Measurements from ENCODE around the gene PCNX2. TPM values are rescaled to one million over a fixed set of nuclear protein-coding genes. Genes with fewer than 3 reads are reported as not detected.

PCNX2 gene
- total RNA-seq, 1 experiment from 2014 or later, result 50.8 TPM

DNA sequence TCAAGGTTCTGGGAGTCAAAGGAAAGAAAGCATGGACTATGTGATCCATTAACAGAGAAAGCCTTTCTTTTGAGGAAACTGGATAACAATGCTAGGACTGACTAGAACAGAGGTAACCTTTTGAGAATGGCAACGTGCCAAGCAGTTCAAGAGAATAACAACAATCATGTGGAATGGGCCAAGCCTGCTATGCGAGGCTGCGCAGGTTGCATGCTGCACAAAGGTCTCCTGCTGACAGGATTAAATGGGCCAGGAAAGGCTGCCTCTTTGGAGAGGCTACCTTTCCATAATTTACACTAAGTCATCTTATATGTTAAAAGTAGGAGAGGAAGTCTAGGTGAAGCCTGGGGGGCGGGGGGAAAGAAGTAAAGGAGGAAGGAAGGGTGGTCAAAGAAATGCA, 5.8 kb downstream of the PCNX2 start (continued):
- TF ChIP-seq, protein P1, sequence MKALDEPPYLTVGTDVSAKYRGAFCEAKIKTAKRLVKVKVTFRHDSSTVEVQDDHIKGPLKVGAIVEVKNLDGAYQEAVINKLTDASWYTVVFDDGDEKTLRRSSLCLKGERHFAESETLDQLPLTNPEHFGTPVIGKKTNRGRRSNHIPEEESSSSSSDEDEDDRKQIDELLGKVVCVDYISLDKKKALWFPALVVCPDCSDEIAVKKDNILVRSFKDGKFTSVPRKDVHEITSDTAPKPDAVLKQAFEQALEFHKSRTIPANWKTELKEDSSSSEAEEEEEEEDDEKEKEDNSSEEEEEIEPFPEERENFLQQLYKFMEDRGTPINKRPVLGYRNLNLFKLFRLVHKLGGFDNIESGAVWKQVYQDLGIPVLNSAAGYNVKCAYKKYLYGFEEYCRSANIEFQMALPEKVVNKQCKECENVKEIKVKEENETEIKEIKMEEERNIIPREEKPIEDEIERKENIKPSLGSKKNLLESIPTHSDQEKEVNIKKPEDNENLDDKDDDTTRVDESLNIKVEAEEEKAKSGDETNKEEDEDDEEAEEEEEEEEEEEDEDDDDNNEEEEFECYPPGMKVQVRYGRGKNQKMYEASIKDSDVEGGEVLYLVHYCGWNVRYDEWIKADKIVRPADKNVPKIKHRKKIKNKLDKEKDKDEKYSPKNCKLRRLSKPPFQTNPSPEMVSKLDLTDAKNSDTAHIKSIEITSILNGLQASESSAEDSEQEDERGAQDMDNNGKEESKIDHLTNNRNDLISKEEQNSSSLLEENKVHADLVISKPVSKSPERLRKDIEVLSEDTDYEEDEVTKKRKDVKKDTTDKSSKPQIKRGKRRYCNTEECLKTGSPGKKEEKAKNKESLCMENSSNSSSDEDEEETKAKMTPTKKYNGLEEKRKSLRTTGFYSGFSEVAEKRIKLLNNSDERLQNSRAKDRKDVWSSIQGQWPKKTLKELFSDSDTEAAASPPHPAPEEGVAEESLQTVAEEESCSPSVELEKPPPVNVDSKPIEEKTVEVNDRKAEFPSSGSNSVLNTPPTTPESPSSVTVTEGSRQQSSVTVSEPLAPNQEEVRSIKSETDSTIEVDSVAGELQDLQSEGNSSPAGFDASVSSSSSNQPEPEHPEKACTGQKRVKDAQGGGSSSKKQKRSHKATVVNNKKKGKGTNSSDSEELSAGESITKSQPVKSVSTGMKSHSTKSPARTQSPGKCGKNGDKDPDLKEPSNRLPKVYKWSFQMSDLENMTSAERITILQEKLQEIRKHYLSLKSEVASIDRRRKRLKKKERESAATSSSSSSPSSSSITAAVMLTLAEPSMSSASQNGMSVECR (CRISPR knock-in tag; IDR thresholded peaks at IDR 0.05; ENCODE audit: borderline replicate concordance), result no peak
- TF ChIP-seq GABPB1 (CRISPR knock-in tag; IDR thresholded peaks at IDR 0.05), result no peak
- peak; percentile 83 for TF ChIP-seq FOXK1 (CRISPR knock-in tag; IDR thresholded peaks at IDR 0.05)
- TF ChIP-seq, protein P2, sequence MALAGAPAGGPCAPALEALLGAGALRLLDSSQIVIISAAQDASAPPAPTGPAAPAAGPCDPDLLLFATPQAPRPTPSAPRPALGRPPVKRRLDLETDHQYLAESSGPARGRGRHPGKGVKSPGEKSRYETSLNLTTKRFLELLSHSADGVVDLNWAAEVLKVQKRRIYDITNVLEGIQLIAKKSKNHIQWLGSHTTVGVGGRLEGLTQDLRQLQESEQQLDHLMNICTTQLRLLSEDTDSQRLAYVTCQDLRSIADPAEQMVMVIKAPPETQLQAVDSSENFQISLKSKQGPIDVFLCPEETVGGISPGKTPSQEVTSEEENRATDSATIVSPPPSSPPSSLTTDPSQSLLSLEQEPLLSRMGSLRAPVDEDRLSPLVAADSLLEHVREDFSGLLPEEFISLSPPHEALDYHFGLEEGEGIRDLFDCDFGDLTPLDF (CRISPR knock-in tag; IDR thresholded peaks at IDR 0.05), result no peak
- TF ChIP-seq, protein P3, sequence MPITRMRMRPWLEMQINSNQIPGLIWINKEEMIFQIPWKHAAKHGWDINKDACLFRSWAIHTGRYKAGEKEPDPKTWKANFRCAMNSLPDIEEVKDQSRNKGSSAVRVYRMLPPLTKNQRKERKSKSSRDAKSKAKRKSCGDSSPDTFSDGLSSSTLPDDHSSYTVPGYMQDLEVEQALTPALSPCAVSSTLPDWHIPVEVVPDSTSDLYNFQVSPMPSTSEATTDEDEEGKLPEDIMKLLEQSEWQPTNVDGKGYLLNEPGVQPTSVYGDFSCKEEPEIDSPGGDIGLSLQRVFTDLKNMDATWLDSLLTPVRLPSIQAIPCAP (CRISPR knock-in tag; IDR thresholded peaks at IDR 0.05), result no peak

DNA sequence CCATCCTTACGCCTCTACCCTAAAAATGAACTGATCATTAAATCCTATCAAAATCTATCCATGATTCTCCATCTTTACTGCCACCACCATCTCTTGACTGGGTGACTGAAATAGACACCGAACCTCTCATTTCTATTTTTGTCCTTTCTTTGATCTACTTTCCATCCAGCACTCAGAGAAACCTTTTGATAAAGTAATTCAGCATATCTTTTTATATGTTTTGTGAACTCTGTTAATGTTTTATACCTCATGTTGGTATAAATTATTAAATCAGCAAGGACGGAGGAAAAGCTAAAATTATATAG, 13.0 kb downstream of the PCNX2 start:
- H3K27me3 Mint-ChIP-seq (ENCODE audit: low read depth), result no peaks in the 10 kb centered on the region
- no peak overlapping the region for H3K4me3 Mint-ChIP-seq
- CTCF ChIA-PET, result no interaction called here
- TF ChIP-seq CBFB (CRISPR knock-in tag; IDR thresholded peaks at IDR 0.05; ENCODE audit: low read depth), result no peak
- ATAC-seq, result no peak
- POLR2A ChIA-PET, result no interaction called here
- DNase-seq (ENCODE audit: low spot score), result no peak
- peak overlapping the region; percentile 21 for H3K27ac Mint-ChIP-seq
- H3K9me3 Mint-ChIP-seq, result peaks cover 6% of the 10 kb centered on the region
- H3K4me1 Mint-ChIP-seq, result peaks cover 48% of the 10 kb centered on the region
- peaks cover 26% of the 10 kb centered on the region for H3K36me3 Mint-ChIP-seq

DNA sequence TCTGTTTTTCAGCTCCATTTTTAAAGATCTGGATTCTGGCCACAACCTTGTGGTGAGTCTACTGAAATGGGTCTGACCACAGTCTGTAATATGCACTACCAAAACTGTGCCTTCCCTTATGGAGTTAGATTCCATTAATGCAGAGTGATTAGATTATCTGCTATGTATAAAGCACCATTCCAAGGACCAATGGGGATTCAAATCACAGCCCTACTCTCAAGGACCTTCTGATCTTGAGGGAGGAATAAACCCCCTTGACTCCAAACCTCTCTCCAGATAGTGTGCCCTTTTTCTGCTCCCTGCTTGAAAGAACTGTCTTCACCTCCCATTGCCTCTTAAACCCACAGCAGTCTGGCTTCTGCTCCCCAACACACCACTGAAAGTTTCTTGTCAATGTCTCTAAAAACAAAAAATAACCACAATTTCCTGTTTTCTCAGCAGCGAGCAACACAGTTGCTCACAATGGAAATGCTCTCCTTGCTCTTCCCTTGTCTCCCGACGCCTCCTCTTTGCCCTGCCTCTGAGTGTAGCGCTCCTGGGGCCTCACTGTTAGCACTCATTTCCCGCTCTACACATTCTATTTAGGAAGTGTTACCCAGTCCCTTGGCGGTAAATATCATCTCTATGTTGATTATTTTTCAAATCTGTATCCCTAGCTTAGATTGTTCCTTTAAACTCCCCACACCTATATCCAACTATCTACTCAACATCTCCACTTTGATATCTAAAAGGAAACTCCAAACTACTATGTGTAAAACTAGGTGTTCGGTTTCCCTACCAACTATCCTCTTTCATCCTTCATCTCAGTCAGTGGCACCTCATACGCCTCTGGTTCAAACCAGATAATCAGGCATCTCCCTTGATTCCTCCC, 13.6 kb downstream of the PCNX2 start:
- peaks cover 49% of the 10 kb centered on the region for H3K4me1 Mint-ChIP-seq
- no peak for TF ChIP-seq PRRX2 (CRISPR knock-in tag; IDR thresholded peaks at IDR 0.05)
- no peak for TF ChIP-seq IRF2 (CRISPR knock-in tag; IDR thresholded peaks at IDR 0.05; ENCODE audit: borderline replicate concordance, low read depth)
- no peak for TF ChIP-seq EMX1 (CRISPR knock-in tag; IDR thresholded peaks at IDR 0.05)
- TF ChIP-seq, protein P4, sequence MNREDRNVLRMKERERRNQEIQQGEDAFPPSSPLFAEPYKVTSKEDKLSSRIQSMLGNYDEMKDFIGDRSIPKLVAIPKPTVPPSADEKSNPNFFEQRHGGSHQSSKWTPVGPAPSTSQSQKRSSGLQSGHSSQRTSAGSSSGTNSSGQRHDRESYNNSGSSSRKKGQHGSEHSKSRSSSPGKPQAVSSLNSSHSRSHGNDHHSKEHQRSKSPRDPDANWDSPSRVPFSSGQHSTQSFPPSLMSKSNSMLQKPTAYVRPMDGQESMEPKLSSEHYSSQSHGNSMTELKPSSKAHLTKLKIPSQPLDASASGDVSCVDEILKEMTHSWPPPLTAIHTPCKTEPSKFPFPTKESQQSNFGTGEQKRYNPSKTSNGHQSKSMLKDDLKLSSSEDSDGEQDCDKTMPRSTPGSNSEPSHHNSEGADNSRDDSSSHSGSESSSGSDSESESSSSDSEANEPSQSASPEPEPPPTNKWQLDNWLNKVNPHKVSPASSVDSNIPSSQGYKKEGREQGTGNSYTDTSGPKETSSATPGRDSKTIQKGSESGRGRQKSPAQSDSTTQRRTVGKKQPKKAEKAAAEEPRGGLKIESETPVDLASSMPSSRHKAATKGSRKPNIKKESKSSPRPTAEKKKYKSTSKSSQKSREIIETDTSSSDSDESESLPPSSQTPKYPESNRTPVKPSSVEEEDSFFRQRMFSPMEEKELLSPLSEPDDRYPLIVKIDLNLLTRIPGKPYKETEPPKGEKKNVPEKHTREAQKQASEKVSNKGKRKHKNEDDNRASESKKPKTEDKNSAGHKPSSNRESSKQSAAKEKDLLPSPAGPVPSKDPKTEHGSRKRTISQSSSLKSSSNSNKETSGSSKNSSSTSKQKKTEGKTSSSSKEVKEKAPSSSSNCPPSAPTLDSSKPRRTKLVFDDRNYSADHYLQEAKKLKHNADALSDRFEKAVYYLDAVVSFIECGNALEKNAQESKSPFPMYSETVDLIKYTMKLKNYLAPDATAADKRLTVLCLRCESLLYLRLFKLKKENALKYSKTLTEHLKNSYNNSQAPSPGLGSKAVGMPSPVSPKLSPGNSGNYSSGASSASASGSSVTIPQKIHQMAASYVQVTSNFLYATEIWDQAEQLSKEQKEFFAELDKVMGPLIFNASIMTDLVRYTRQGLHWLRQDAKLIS (CRISPR knock-in tag; IDR thresholded peaks at IDR 0.05; ENCODE audit: borderline replicate concordance), result no peak
- no peak for DNase-seq (ENCODE audit: low spot score)
- H3K36me3 Mint-ChIP-seq, result peaks cover 22% of the 10 kb centered on the region
- peaks cover 4% of the 10 kb centered on the region; the same call in 1 of the 2 replicates for H3K9me3 Mint-ChIP-seq
- H3K27ac Mint-ChIP-seq, result peak overlapping the region; percentile 38
- CTCF ChIA-PET, result no interaction called here
- H3K27me3 Mint-ChIP-seq (ENCODE audit: low read depth), result no peaks in the 10 kb centered on the region
- ATAC-seq, result peak; percentile 66
- POLR2A ChIA-PET, result no interaction called here
- no peak overlapping the region for H3K4me3 Mint-ChIP-seq

All from WTC11 (cell line).